ENCODE measurements around the gene CMTM2.

- TF ChIP-seq CTCF (IDR thresholded peaks at IDR 0.05; ENCODE audit: insufficient read depth, low read length, poor library complexity, severe bottlenecking) (no peak), EZH2phosphoT487 (conservative IDR thresholded peaks at IDR 0.05; ENCODE audit: low read length) (no peak)
Measured at GRCh38 chr16:66562409-66562808, 16.9 kb upstream of the CMTM2 start.
